ENCODE data around the gene C19orf33.
A peak's percentile ranks its signal among the peaks of the same experiment; 100 is the strongest.
"Not testable (repeated sequence)": the region's sequence is repeated elsewhere in the genome, so short reads cannot be mapped to it uniquely, and the experiment has no call there.

The C19orf33 gene

DNA sequence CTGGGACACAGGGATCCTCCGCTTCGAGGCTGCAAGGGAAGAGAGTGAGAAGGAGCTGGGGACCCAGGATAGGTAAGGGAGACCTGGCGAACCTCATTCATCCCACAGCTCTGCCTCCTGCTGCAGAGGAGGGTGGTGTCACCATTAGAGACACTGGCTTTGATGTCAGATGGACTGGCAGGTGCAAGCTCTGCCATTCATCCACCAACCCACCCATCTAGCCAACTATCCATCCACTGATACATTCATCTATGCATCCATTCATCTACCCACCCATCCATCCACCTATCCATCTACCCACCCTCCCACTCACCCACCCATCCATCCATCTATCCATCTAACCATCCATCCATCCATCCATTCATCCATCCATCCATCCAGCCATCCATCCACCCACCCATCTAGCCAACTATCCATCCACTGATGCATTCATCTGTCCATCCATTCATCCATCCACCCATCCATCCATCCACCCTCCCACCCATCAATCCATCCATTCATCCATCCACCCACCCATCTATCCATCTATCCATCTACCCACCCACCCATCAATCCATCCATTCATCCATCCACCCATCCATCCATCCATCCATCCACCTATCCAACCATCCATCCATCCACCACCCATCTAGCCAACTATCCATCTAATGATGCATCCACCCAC, 5.7 kb downstream of the C19orf33 start:
- ATAC-seq, result no peak

DNA sequence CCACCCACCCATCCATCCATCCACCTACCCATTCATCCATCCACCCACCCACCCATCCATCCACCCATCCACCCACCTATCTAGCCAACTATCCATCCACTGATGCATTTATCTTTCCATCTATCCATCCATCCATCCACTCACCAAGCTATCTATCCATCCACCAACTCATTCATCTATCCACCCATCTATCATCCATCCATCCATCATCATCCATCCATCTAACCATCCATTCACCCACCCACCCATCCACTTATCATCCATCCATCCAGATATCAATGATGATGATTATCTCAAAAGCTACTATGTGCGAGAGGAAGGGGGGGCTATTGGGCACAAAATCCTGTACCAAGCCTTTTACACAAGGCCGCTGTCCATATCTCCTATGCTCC, 6.2 kb downstream of the C19orf33 start:
- no peak for ATAC-seq

- no peak for ATAC-seq
These were observed 6.9 kb downstream of the C19orf33 start for GRCh38 chr19:38310986-38311385.

DNA sequence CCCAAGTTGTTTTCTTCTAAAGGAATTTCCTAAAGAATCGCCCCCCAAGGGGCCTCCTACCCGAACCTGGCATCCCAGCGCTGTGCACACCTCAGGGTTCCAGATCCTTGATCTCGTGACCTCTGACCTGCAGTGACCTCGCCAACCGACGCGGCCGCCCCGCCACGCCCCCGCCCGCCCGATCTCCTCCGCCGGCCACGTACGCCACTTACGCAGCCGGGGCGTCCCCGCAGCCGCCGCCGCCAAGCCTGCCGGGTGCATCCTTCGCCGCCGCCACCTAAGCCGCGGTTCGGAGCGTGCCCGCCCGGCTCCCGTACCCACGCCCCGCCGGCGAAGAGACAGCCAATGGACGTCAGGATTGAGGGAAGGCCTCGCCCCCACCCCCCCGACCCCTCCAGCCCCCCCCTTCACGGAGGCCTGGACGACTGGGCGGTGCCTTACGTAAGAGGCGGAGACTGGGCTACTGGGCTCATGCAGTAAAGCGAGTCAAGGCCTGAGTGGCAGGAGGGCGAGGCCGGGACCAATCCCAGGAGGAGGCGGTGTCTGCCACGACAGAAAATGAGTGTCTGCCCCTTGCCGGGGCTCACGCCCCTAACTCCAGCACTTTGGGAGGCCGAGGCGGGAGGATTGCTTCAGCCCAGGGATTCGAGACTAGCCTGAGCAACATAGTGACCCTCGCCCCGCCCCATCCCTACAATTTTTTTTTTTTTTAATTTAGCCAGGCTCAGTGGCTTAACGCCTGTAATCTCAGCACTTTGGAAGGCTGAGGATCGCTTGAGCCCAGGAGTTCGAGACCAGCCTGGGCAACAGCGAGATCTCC, 11.8 kb downstream of the C19orf33 start, which contains the start of gene YIF1B:
TSS of gene YIF1B (minus strand) at position 291 of the 820 bp plus-strand sequence. CDS start at position 261, 30 bp downstream.
- peak; percentile 90 to 91 for ATAC-seq

GRCh38 chr19:38316477-38317067, 12.5 kb downstream of the C19orf33 start:
- ATAC-seq, result no peak

GRCh38 chr19:38317104-38317612, 13.1 kb downstream of the C19orf33 start:
- ATAC-seq, result no peak

DNA sequence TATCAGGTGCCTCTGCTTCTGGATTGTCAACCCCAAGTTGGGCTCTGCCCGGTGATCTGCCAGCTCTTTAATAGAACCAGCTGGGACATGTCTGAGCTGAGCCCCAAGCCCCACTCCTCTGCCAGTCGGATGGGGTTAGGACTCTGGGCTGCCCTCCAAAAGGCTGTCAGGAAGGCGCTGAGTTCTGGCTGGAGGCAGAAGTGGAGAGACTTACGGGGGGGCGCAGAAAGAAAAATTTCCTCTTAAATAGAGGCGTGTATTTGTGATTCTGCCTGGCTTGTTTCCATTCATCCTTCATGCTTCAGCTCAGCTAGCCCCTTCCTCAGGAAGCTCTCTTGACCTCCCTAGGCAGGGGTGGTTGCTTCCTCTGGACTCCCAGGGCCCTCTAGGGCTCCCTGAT, 14.6 kb downstream of the C19orf33 start:
- no peak for ATAC-seq

DNA sequence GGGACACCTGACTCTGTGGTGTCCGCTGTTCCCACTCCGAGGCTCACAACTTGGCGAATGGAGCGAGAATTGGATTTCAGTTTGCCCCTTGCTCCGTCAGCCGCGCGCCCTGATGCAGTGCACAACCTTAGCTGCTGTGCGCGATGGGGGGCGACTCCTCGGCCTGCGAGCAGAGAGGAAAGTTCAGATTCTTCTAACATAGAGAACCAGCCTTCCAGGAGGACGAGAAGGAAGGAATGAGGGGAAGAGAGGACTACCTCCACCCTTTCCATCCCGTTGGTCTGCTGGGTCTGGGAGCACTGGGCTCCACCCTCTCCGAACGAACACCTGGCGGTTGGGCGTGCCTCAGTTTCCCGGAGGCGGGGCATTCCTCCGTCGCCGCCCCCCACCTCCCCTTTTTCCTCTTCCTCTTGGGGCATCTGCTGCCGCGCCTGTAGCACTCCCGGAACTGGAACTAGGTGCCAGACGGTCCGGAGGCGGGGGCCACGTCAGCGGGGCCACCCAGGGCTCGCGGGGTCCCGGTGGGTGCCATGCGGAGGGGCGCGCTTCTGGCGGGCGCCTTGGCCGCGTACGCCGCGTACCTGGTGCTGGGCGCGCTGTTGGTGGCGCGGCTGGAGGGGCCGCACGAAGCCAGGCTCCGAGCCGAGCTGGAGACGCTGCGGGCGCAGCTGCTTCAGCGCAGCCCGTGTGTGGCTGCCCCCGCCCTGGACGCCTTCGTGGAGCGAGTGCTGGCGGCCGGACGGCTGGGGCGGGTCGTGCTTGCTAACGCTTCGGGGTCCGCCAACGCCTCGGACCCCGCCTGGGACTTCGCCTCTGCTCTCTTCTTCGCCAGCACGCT, 15.6 kb downstream of the C19orf33 start, which contains the start of gene KCNK6:
TSS of gene KCNK6 (plus strand) at position 425 of the 838 bp plus-strand sequence. CDS start at position 531, 106 bp downstream.
- peak; percentile 3 for ATAC-seq

GRCh38 chr19:38320969-38321339, 16.9 kb downstream of the C19orf33 start:
- ATAC-seq, result no peak

- no peak for ATAC-seq
These were observed 17.7 kb downstream of the C19orf33 start for GRCh38 chr19:38321646-38322196.

- ATAC-seq, result no peak
These were observed 19.2 kb downstream of the C19orf33 start for GRCh38 chr19:38323291-38323690.

- no peak for ATAC-seq
These were observed 20.4 kb downstream of the C19orf33 start for GRCh38 chr19:38324431-38324830.

- ATAC-seq, result no peak
These were observed 22.5 kb downstream of the C19orf33 start for GRCh38 chr19:38326591-38326990.

GRCh38 chr19:38329651-38330050, 25.6 kb downstream of the C19orf33 start:
- ATAC-seq, result no peak

DNA sequence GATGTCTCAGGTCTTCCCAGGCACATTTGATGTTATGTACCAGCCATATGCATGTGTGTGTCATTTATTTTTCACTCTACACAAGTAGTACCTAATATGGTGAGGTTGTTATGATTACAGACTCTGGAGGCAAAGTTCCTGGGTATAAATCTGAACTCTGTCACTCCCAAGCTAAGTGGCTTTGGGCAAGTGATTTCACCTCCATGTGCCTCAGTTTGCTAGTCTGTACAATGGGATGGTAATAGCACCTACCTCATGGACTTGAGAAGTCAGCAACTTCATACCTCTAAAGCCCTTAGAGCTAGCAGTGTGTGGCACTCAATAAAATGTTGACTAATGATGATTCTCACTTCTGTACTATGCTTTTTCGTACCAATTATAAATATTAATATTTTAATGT, 27.7 kb downstream of the C19orf33 start:
- no peak for ATAC-seq

- ATAC-seq, result no peak
These were observed 29.2 kb downstream of the C19orf33 start for GRCh38 chr19:38333245-38333644.

GRCh38 chr19:38335949-38336637, 32.0 kb downstream of the C19orf33 start:
- ATAC-seq, result peak; percentile 77 to 78

GRCh38 chr19:38336638-38337359, 32.7 kb downstream of the C19orf33 start:
- ATAC-seq, result peak; percentile 52 to 60

DNA sequence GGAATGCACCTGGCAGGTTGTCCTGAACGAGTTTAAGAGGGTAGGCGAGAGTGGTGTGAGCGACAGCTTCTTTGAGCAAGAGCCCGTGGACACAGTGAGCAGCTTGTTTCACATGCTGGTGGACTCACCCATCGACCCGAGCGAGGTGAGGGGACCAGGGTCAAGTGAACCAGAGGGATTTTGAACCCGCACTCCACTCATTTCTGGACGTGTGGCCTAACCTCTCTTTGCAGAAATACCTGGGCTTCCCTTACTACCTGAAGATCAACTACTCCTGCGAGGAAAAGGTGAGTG, 33.3 kb downstream of the C19orf33 start:
- ATAC-seq, result no peak

DNA sequence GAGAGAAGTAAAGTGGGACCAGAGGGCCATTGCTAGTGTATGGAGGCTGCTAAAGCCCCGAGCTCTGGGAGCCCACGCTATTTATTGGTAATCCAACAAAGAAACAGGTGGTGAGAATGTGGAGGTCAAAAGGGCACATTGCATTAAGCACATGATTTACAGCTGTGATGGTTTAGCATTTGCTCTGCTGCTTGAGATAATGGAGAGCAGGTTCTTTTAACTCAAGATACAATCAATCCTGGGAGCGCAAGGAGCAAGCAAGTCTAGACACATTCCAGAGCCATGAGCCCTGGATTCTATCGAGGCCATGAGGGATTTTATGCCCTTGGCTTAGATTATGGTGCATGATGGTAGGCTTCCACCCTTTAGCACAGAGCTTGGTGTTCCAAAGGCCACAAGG, 35.0 kb downstream of the C19orf33 start:
- ATAC-seq, result not testable (repeated sequence)

DNA sequence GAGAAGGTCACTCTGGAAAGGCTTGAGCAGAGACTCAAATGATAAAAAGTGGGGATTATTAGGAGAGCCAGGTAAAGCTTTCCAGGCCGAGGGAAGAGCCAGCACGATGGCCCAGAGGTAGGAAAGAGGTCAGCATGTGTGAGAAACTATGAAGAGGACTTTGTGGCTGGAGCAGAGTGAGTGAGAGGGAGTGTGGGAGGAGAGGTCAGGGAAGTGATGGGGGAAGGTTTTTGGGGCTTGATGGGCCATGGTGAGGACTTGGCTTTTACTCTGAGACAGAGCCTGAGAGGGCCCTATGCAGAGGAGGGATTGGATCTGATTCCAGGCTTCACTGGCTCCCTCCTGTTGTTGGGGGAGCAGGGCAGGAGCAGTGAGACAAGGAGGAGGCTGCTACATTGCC, 36.9 kb downstream of the C19orf33 start:
- ATAC-seq, result no peak
